Stimulated activated CD4-positive, alpha-beta T cell treated with anti-CD3 and anti-CD28 coated beads, Interleukin-12 subunit alpha, Interleukin-12 subunit beta, amount 100 ng/mL, for 24 hours (primary cell): ENCODE results near the gene MDH1.
"Not testable (repeated sequence)": the region's sequence is repeated elsewhere in the genome, so short reads cannot be mapped to it uniquely, and the experiment has no call there.

Experiments
- DNase-seq, 2 experiments: peaks; one replicate each; pipeline ENCODE4 v3.0.0-alpha.2; 2020; ENCODE audit warnings: low read depth in 2 of 2

The MDH1 gene

DNA sequence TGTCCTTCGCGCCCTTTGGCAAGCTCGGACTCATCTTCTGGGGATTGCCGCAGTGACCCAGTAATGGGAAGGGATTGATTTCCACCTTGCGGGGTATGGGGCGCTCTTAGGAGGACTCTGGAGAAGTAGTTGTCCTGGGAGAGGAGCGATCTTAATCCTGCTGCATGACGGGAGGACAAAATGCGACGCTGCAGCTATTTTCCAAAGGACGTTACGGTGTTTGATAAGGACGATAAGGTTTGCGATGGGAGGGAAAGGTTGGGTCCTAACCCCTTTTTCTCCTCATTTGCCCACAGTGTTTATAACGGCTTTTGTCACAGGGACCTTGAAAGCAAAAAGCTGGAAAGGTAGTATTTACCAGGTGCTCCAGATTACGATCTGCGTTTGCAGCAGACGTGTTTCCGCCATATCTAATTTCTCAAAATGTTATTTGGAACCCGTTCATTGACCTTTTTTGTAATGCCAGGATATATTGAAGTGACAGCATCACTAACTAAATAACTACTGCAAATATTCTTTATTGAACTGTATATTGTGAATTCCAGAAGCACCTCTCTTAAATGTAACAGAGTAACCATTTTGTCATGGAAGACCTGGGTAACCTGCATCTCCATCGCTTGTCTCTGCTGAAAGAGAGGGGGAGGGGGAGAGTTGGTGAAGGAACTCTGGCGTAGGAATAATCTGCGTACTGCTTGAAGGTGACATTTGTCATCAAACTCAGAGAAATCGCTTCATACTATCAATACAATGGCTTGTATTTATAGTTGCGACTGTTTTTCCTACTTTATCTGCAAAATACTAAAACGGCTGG, 590 bp downstream of the MDH1 start:
- DNase-seq = no peak

DNA sequence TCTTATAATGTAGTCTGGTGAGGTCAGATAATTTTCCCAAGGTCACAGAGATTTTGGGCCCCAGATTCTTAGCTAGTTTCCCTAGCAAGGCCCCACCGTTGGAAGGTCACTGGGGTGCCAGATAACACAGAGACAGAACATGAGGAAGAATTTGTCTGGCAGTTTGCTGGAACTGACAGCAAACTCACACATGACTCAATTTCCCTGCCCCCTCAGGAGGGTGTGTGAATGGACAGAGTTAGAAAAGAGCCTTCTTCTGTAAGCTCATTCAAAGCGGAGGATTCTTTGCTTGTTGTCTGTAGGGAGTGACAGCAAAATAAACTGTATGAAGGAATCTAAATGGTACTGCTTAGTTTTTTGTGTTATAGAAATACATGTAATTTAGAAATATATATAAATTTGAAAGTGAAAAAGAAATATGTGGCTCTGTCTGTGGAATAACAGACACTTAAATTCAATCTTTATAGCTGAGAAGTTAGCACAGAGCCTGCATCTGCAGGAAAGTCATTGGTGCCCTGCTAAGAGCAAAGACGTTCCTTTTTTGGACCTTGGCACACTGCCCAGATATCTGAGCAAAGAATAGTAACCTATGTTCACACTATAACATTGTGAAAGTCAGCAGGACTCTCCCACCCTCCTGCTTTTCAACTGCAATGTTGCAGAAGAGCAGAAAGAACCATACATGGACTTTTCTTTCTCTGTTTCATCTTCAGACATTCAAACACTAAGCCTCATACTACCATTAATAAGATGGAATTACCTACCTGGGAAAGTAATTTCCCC, 2.1 kb downstream of the MDH1 start:
- DNase-seq = no peak

DNA sequence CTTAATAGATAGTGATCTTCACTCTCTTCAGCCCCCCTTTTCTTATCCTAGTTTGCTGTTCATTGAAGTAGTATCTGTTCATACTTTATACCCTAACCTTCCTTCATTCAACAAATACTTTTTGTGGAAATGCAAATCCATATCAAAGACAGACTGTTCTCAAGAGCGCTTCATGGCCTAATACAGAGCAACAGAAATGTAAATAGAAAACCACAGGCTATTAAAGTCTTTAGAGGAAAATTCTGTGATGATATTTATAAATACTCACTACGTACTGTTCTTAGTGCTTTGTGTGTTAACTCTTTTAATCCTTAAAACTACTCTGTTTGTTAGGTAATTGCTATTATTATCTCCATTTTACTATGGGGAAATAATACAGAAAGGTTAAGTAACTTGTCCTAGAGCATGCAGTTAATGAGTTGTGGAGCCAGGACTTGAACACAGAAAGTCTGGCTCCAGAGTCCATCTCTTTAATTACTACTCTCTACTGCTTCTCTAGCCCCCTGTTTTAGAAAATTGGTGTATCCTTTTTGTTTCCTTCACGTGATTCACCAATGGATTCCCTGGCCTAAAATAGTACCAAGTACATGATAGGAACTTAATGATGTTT, 2.9 kb downstream of the MDH1 start:
- DNase-seq = no peak

- no peak for DNase-seq
Observed at GRCh38 chr2:63594660-63595059, 5.9 kb downstream of the MDH1 start.

DNA sequence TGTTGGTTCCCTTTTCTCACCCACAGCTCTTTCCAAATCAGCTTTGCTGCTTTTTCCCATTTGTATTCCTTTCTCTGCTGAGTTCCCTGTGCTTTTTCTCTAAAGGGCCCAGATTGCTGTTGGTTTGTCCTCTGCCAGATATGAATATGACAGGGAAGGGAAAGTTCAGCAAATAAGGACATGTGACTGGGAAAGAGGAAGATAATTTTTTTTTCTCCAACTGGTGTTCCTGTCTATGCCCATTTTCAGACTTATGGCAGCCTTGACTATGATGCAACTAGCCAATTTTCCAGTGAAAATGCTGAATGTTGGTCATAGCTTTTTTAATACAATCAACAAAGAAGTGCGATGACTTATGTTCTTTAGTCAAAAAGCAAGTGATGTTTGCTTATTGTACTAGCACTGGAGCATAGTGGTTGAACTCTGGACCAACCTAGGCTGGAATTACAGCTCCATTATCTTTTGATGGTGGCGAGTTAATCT, 7.7 kb downstream of the MDH1 start:
- no peak for DNase-seq

GRCh38 chr2:63598981-63599380, 10.2 kb downstream of the MDH1 start:
- DNase-seq = no peak

DNA sequence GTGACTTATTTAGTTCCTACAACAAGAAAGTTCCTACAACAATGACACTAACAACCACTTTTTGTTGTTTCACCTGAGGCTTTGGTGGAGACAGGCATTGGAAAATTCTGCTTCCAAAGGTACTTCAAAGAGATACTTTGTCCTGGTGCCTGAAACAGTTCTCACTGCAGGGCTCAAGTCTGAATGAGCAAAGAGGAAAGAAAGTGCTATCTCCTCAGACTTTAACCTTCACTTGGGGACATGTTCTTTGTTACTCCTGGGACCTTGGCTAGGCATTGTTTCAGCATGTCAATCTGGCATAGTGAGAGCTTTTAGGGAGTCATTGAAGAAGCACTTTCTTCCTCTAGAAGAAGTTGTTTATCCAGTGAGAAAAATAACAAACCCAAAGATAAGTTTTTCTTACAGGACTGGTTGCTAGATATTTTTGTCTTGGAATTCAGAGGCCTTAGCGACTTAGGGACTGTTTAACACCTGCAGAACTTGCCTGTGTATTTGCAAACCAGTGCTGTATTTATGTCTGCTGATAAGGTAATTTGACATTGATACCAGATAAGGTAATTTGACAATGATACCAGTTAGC, 12.2 kb downstream of the MDH1 start:
- DNase-seq = no peak

- no peak for DNase-seq
Observed at GRCh38 chr2:63604666-63605065, 15.9 kb downstream of the MDH1 start.

DNA sequence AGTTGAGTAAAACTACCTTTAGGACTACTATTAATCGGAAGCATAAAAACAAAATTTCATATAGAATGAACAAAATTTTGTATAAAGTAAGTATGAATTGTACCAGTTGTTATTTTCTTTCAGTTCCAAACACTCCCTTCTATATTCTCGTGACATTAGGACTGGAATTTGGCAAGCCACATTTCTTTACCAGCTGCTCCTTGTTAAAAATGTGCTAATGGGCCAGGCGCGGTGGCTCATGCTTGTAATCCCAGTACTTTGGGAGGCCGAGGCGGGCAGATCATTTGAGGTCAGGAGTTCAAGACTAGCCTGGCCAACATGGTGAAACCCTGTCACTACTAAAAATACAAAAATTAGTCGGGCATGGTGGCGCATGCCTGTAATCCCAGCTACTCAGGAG, 20.1 kb downstream of the MDH1 start:
- DNase-seq = not testable (repeated sequence)

DNA sequence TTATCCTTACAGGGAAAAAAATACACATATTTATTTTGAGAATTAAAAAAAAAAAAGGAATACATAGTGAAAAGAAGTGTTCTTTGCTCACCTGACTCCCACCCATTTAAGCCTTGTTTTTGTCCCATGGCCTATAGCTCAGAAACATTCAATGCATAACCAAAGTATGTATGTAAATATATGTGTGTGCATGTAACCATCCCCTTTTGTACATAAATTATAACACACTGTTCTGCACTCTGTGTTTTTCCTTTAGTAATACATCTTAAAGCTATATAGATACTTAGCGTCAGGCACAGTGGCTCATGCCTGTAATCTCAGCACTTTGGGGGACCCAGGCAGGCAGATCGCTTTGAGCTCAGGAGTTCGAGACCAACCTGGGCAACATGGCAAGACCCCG, 21.8 kb downstream of the MDH1 start:
- DNase-seq = no peak

DNA sequence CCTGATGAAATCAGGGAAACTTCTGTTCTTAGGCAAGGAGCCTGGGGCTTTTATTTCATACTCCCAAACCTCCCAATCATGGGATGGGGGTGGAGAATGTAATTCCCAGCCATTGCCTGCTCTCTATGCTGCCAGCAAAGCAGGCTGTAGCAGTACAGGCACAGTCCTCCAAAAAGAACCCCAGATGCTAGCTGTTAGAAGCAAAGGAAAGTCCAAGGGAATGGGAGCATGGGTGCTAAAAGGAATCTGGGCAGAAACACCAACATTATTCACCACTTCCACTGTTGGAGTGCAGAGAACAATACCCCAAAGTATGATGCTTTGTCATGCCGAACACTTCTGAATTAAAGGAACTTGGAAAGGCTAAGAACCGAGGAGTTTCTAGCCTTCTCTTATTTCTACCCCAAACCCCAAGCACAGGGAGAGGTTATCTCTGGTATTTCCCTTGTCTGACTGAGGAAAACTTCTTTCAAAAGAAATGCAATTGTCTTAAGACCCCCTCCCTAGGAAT, 24.7 kb downstream of the MDH1 start:
- no peak for DNase-seq

GRCh38 chr2:63614448-63614968, 25.7 kb downstream of the MDH1 start:
- no peak for DNase-seq

GRCh38 chr2:63614983-63615945, 26.5 kb downstream of the MDH1 start:
- no peak for DNase-seq

- no peak for DNase-seq
Observed at GRCh38 chr2:63617366-63617765, 28.6 kb downstream of the MDH1 start.

GRCh38 chr2:63619328-63619727, 30.6 kb downstream of the MDH1 start:
- DNase-seq = no peak

DNA sequence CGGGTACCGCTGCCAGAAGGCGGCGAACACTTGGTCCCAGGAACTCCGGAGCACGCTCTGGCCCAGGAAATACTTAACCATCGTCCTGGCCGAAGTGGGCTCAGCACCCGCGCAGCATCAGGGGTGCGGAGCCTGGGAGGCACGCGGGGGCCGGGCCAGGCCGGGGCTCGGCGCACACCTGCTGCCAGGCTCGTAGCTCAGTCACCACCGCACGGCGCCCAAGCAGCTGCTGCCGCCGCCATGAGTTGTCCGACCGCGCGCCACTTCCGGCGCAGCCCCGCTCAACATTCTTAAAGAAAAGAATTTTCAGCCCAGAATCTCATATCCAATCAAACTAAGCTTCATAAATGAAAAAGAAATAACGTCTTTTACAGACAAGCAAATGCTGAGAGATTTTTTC, 34.0 kb downstream of the MDH1 start:
- no peak for DNase-seq

DNA sequence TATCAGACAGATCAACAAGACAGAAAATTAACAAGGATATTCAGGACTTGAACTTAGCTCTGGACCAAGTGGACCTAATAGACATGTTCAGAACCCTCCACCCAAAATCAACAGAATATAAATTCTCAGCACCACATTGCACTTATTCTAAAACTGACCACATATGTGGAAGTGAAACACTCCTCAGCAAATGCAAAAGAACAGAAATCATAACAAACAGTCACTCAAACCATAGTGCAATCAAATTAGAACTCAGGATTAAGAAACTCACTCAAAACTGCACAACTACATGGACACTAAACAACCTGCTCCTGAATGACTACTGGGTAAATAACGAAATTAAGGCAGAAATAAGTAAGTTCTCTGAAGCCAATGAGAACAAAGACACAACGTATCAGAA, 35.0 kb downstream of the MDH1 start:
- not testable (repeated sequence) for DNase-seq

DNA sequence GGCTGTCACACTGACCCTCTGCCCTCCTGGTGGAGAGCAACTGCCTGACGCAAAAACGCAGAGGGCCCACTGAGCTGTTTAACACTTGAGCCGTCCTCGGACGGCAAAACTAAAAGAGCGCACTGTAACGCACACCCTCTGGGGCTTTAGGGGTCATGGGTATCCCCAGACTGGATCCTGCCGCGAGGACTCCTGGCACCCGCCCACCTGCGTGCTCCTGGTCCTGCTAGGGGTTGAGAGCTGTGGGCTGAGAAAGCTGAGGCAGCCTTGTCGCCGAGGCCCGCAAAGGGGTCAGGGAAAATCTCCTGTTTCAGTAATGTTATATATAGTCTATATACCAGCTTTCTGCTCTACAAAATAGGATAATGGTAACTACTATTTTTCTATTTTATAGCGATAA, 39.1 kb downstream of the MDH1 start:
- DNase-seq = no peak

- DNase-seq = no peak
Observed at GRCh38 chr2:63628403-63628942, 39.7 kb downstream of the MDH1 start.

DNA sequence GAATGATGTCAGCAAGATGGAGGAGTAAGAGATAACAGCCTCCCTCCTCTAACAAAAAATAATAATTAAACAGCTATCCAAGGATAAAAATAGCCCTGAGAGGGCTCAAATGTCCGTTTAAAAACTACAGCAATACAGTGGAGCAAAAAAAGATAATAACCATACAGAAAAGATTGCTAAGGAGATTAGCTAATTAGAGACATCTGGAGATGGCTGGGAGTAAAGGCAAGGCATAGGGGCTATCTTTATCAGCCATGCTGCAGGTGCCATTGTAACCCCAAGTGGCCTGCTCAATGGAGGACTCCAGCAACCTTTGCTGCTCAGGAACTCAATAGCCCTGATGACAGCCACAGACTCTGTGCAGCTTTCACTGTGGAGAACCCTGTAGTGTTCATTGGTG, 42.7 kb downstream of the MDH1 start:
- no peak for DNase-seq
